H1 (cell line): ENCODE results near the gene ADRB2. TPM values are rescaled to one million over a fixed set of nuclear protein-coding genes. Genes with fewer than 3 reads are reported as not detected.

Experiments
- CTCF ChIA-PET: fragments of 300-600 bp; sonication (Branson Sonifier 250); formaldehyde crosslinking; loops from one replicate; lab custom pipeline; 2021; ENCODE audit not compliant: partially characterized antibody; lab: Charles Lee
- POLR2A ChIA-PET: fragments of 300-600 bp; sonication (Branson Sonifier 250); formaldehyde crosslinking; loops from one replicate; lab custom pipeline; 2021; ENCODE audit warnings: inconsistent platforms; ENCODE audit not compliant: partially characterized antibody; lab: Charles Lee
- DNase-seq, 2 experiments: peaks; one replicate each; pipeline versions ENCODE4 v3.0.0 to v3.0.0-alpha.2; 2010 to 2022; ENCODE audit warnings: low spot score in 2 of 2, low read depth in 1 of 2, mixed read lengths in 1 of 2
- FAIRE-seq: peaks from 2 replicates; lab custom pipeline; 2011; peaks lifted over from hg19 to GRCh38; lab: Jason Lieb, UNC
- H2AFZ ChIP-seq: 2 replicates; pipeline ENCODE4 v1.8.1; 2012; ENCODE audit warnings: low read length, inconsistent platforms
- H2AK5ac ChIP-seq: 2 replicates; pipeline ENCODE4 v1.6.1; 2013; ENCODE audit warnings: low read depth, low read length
- H2BK120ac ChIP-seq: replicated peaks from 2 replicates; pipeline ENCODE3; 2013; ENCODE audit warnings: low read depth, low read length, inconsistent platforms
- H2BK12ac ChIP-seq: 2 replicates; pipeline ENCODE4 v1.6.1; 2013; ENCODE audit warnings: low read depth, low read length
- H2BK15ac ChIP-seq: 2 replicates; pipeline ENCODE4 v1.6.1; 2013; ENCODE audit warnings: low read length
- H2BK20ac ChIP-seq: 2 replicates; pipeline ENCODE4 v1.6.1; 2013; ENCODE audit warnings: low read length
- H2BK5ac ChIP-seq: 2 replicates; pipeline ENCODE4 v1.6.1; 2013; ENCODE audit warnings: low read depth, low read length
- H3K14ac ChIP-seq: 2 replicates; pipeline ENCODE4 v1.6.1; 2013; ENCODE audit warnings: inconsistent platforms; ENCODE audit not compliant: insufficient read length
- H3K18ac ChIP-seq: 2 replicates; pipeline ENCODE4 v1.6.1; 2013; ENCODE audit warnings: low read length; ENCODE audit errors: extremely low read depth
- H3K23ac ChIP-seq: 2 replicates; pipeline ENCODE4 v1.6.1; 2013; ENCODE audit warnings: inconsistent platforms; ENCODE audit not compliant: insufficient read length
- H3K23me2 ChIP-seq: 2 replicates; pipeline ENCODE4 v1.6.1; 2013; ENCODE audit warnings: low read depth, low read length
- H3K27ac ChIP-seq: 2 replicates; pipeline ENCODE4 v1.6.1; 2011; ENCODE audit warnings: low read depth, low read length, inconsistent platforms
- H3K27me3 ChIP-seq, 4 experiments: replicated peaks in 1 of 4; 1 replicate in 1 of 4; 2 replicates in 3 of 4; pipeline versions ENCODE4 v1.6.1 to v1.8.1; 2011 to 2013; ENCODE audit warnings: low read length in 3 of 4, mild to moderate bottlenecking in 3 of 4, inconsistent platforms in 2 of 4, mixed read lengths in 2 of 4, moderate library complexity in 1 of 4; ENCODE audit not compliant: control insufficient read depth in 3 of 4, insufficient read depth in 3 of 4; ENCODE audit errors: extremely low read depth in 1 of 4
- H3K36me3 ChIP-seq, 4 experiments: 2 replicates each; pipeline versions ENCODE4 v1.6.1 to v1.8.1; 2011 to 2013; ENCODE audit warnings: mild to moderate bottlenecking in 4 of 4, low read length in 3 of 4, moderate library complexity in 2 of 4, control low read depth in 1 of 4, inconsistent platforms in 1 of 4; ENCODE audit not compliant: insufficient read depth in 4 of 4, control insufficient read depth in 2 of 4
- H3K4ac ChIP-seq: replicated peaks from 2 replicates; pipeline ENCODE3; 2013; ENCODE audit warnings: low read length, low read depth, mixed read lengths, inconsistent platforms; ENCODE audit not compliant: insufficient read length
- H3K4me1 ChIP-seq, 4 experiments: replicated peaks in 1 of 4; 1 replicate in 1 of 4; 2 replicates in 3 of 4; pipeline versions ENCODE4 v1.6.1 to v1.8.1; 2011 to 2013; ENCODE audit warnings: low read length in 3 of 4, inconsistent platforms in 2 of 4, mixed read lengths in 1 of 4; ENCODE audit not compliant: insufficient read depth in 4 of 4, control insufficient read depth in 3 of 4
- H3K4me2 ChIP-seq, 2 experiments: 2 replicates each; pipeline versions ENCODE4 v1.6.1 to v1.8.1; 2011 to 2013; ENCODE audit warnings: low read depth in 2 of 2, low read length in 2 of 2, control low read depth in 1 of 2, inconsistent platforms in 1 of 2, mild to moderate bottlenecking in 1 of 2; ENCODE audit not compliant: insufficient read depth in 1 of 2
- H3K4me3 ChIP-seq, 4 experiments: fragments of 200-600, 300-600 bp in 1 of 4; sonication (generic), shearing (Covaris generic), sonication (Bioruptor Twin) in 1 of 4; 2 replicates each; pipeline versions ENCODE4 v1.5.1 to v1.8.1; 2011 to 2016; ENCODE audit warnings: low read length in 4 of 4, low read depth in 3 of 4, control low read depth in 2 of 4, inconsistent platforms in 2 of 4, mild to moderate bottlenecking in 2 of 4, mixed read lengths in 1 of 4, moderate library complexity in 1 of 4; ENCODE audit not compliant: insufficient read depth in 2 of 4; ENCODE audit errors: extremely low read depth in 1 of 4
- H3K56ac ChIP-seq: replicated peaks from 2 replicates; pipeline ENCODE3; 2013; ENCODE audit warnings: low read depth, mild to moderate bottlenecking, mixed read lengths, low read length, inconsistent platforms; ENCODE audit not compliant: insufficient read length
- H3K79me1 ChIP-seq: 2 replicates; pipeline ENCODE4 v1.6.1; 2013; ENCODE audit warnings: low read depth, low read length, control low read depth
- H3K79me2 ChIP-seq, 2 experiments: 2 replicates each; pipeline versions ENCODE4 v1.6.1 to v1.8.1; 2012 to 2013; ENCODE audit warnings: low read length in 2 of 2, mild to moderate bottlenecking in 2 of 2, inconsistent platforms in 1 of 2; ENCODE audit not compliant: insufficient read depth in 2 of 2, control insufficient read depth in 1 of 2
- H3K9ac ChIP-seq, 4 experiments: replicated peaks in 1 of 4; 1 replicate in 1 of 4; 2 replicates in 3 of 4; pipeline versions ENCODE4 v1.6.1 to v1.8.1; 2011 to 2013; ENCODE audit warnings: low read depth in 3 of 4, low read length in 3 of 4, control low read depth in 2 of 4, mild to moderate bottlenecking in 2 of 4, moderate library complexity in 2 of 4, inconsistent platforms in 1 of 4; ENCODE audit errors: extremely low read depth in 1 of 4
- H3K9me3 ChIP-seq, 2 experiments: 2 replicates each; pipeline versions ENCODE4 v1.6.1 to v1.8.1; 2012 to 2013; ENCODE audit warnings: mild to moderate bottlenecking in 2 of 2, moderate library complexity in 2 of 2, control low read depth in 1 of 2, inconsistent platforms in 1 of 2, low read depth in 1 of 2, low read length in 1 of 2, mixed read lengths in 1 of 2; ENCODE audit not compliant: insufficient read depth in 2 of 2
- H4K20me1 ChIP-seq, 2 experiments: replicated peaks in 1 of 2; 2 replicates each; pipeline versions ENCODE3 to v1.8.1; 2011 to 2013; ENCODE audit warnings: inconsistent platforms in 2 of 2, low read length in 2 of 2, mild to moderate bottlenecking in 1 of 2; ENCODE audit not compliant: insufficient read depth in 2 of 2, control insufficient read depth in 1 of 2
- H4K5ac ChIP-seq: 2 replicates; pipeline ENCODE4 v1.6.1; 2013; ENCODE audit warnings: low read length, low read depth, mixed read lengths, inconsistent platforms; ENCODE audit not compliant: insufficient read length
- H4K8ac ChIP-seq: 2 replicates; pipeline ENCODE4 v1.8.0; 2013; ENCODE audit warnings: mild to moderate bottlenecking, moderate library complexity, low read length, inconsistent platforms; ENCODE audit not compliant: insufficient read depth; ENCODE audit errors: extremely low read depth
- H4K91ac ChIP-seq: replicated peaks from 2 replicates; pipeline ENCODE3; 2013; ENCODE audit warnings: low read length, mixed read lengths, inconsistent platforms; ENCODE audit not compliant: insufficient read length
- CEBPB ChIP-seq: IDR thresholded peaks from 2 replicates; pipeline ENCODE4 v1.6.1; 2012; ENCODE audit warnings: low read depth, low read length
- EGR1 ChIP-seq: IDR thresholded peaks from 2 replicates; pipeline ENCODE4 v1.6.1; 2011; ENCODE audit warnings: low read depth, low read length, borderline replicate concordance
- EP300 ChIP-seq, 2 experiments: IDR thresholded peaks; 1 replicate in 1 of 2; 2 replicates in 1 of 2; pipeline ENCODE4 v1.6.1; 2011 to 2012; ENCODE audit warnings: low read depth in 2 of 2, low read length in 2 of 2, mild to moderate bottlenecking in 2 of 2, borderline replicate concordance in 1 of 2, inconsistent platforms in 1 of 2, moderate library complexity in 1 of 2
- FOSL1 ChIP-seq: IDR thresholded peaks from 2 replicates; pipeline ENCODE4 v1.6.1; 2011; ENCODE audit warnings: mild to moderate bottlenecking, low read depth, low read length, moderate library complexity; ENCODE audit not compliant: insufficient read depth
- HDAC6 ChIP-seq: IDR thresholded peaks from one replicate; pipeline ENCODE4 v1.7.1; 2012; ENCODE audit warnings: low read depth, mild to moderate bottlenecking, inconsistent platforms, low read length, moderate library complexity
- KDM1A ChIP-seq: fragments of 200-600, 300-600 bp; sonication (generic); IDR thresholded peaks from 2 replicates; pipeline ENCODE4 v1.7.1; 2016; ENCODE audit warnings: mild to moderate bottlenecking, low read length, borderline replicate concordance
- KDM5A ChIP-seq: fragments of 200-600 bp; IDR thresholded peaks from 2 replicates; pipeline ENCODE4 v1.7.1; 2012; ENCODE audit warnings: mild to moderate bottlenecking, low read length, inconsistent platforms, mixed read lengths
- NRF1 ChIP-seq: IDR thresholded peaks from 2 replicates; pipeline ENCODE4 v1.6.1; 2011; ENCODE audit warnings: mild to moderate bottlenecking, low read depth, low read length, improper control_type of control experiment
- RAD21 ChIP-seq, 2 experiments: IDR thresholded peaks in 1 of 2; conservative IDR thresholded peaks in 1 of 2; 2 replicates each; pipeline ENCODE4 v1.6.1; 2011; ENCODE audit warnings: low read depth in 2 of 2, low read length in 2 of 2, improper control_type of control experiment in 1 of 2, inconsistent platforms in 1 of 2, mild to moderate bottlenecking in 1 of 2, moderate library complexity in 1 of 2
- RXRA ChIP-seq: IDR thresholded peaks from 2 replicates; pipeline ENCODE4 v1.6.1; 2011; ENCODE audit warnings: low read depth, mild to moderate bottlenecking, low read length, moderate library complexity; ENCODE audit not compliant: insufficient read depth
- SAP30 ChIP-seq: fragments of 300-600 bp; sonication (generic); IDR thresholded peaks from 2 replicates; pipeline ENCODE4 v1.7.1; 2012; ENCODE audit warnings: low read length, moderate library complexity, mild to moderate bottlenecking, inconsistent platforms; ENCODE audit not compliant: insufficient read depth, insufficient replicate concordance
- TBP ChIP-seq: IDR thresholded peaks from 2 replicates; pipeline ENCODE4 v1.6.1; 2011; ENCODE audit warnings: low read depth, low read length, improper control_type of control experiment
- TEAD4 ChIP-seq: IDR thresholded peaks from 2 replicates; pipeline ENCODE4 v1.6.1; 2012; ENCODE audit warnings: low read depth, low read length, inconsistent platforms, mixed read lengths
- WGBS, 2 experiments: shearing (Covaris generic) in 1 of 2; methylation state at CpG; one replicate each; pipeline versions ENCODE4 v1.1.6 to v1.1.7; 2013 to 2015; ENCODE audit warnings: low lambda C conversion rate in 2 of 2, mixed read lengths in 2 of 2, inconsistent platforms in 1 of 2, low coverage in 1 of 2, missing lambda C conversion rate in 1 of 2; ENCODE audit not compliant: insufficient replicate concordance in 2 of 2, insufficient coverage in 1 of 2, insufficient read length in 1 of 2; ENCODE audit errors: extremely low coverage in 1 of 2, missing lambda C conversion rate in 1 of 2; 5-methylcytosine and 5-hydroxymethylcytosine counted together
- polyA plus RNA-seq, 7 experiments: library from polyadenylated mRNA; depleted of rRNA in 3 of 7; stranded (reverse) in 5 of 7; unstranded in 2 of 7; fragments of >200 nt in 5 of 7; fragments of 200-250 nt in 2 of 7; gene quantifications; 1 replicate in 5 of 7; 2 replicates in 1 of 7; 4 replicates in 1 of 7; pipeline versions ENCODE4 v1.2.1 to v1.2.3, GENCODE V29; 2011 to 2013; ENCODE audit warnings: missing spikeins in 2 of 7, mixed read lengths in 2 of 7
- total RNA-seq: library from RNA; stranded (reverse); fragmentation: NEBNext Ultra II Directional; extraction: Animal tissue kit (Norgen Biotek cat#: 25700); gene quantifications from 2 replicates; pipeline ENCODE4 v1.2.1, GENCODE V29; 2021

Gene ADRB2
- total and polyA plus RNA-seq, 2 of the 8 experiments (the other 6 are each of a cell fraction or from before 2014, with no cell fraction given) = 0.65 to 0.77 TPM

- no peaks in the 10 kb centered on the region for H3K9me3 ChIP-seq
- WGBS, 2 experiments = 95% methylated on average over 2 of the region's 2 CpGs; no CpG with 5 or more reads in 1 of the 2 experiments
- TF ChIP-seq KDM5A = no peak
- TF ChIP-seq TBP = no peak
- no peak for TF ChIP-seq EGR1
- no peak for TF ChIP-seq RAD21 (IDR thresholded peaks at IDR 0.05 in 1 of 2, conservative IDR thresholded peaks at IDR 0.05 in 1 of 2; ENCODE audit: low read depth in 2 of 2, low read length in 2 of 2)
- TF ChIP-seq NRF1 = no peak
- TF ChIP-seq EP300 (IDR thresholded peaks at IDR 0.05; ENCODE audit: borderline replicate concordance in 1 of 2, low read depth in 2 of 2, low read length in 2 of 2) = no peak
- no peak for TF ChIP-seq KDM1A
- no peak for TF ChIP-seq RXRA
- TF ChIP-seq CEBPB = no peak
- no peak for TF ChIP-seq FOSL1
- TF ChIP-seq TEAD4 = no peak
- TF ChIP-seq SAP30 = no peak
- no peak for TF ChIP-seq HDAC6
- POLR2A ChIA-PET = no interaction called here
- H2BK5ac ChIP-seq = no peak overlapping the region
- H3K27ac ChIP-seq = no peak overlapping the region
- FAIRE-seq (no peak), DNase-seq (no peak)
- H3K36me3 ChIP-seq = no peaks in the 10 kb centered on the region
- CTCF ChIA-PET = interaction anchor here (1.8 kb wide), 1 partner anchor 101 kb away, joined by 7 read pairs; no protein-coding TSS in a partner anchor
- no peak overlapping the region for H2BK15ac ChIP-seq
- H2BK20ac ChIP-seq = no peak overlapping the region
- H4K91ac ChIP-seq = no peak overlapping the region
- no peak overlapping the region for H2BK120ac ChIP-seq
- H2AK5ac ChIP-seq = no peak overlapping the region
- H3K56ac ChIP-seq = no peak overlapping the region
- no peaks in the 10 kb centered on the region for H3K79me2 ChIP-seq
- H3K4ac ChIP-seq = no peak overlapping the region
- H4K20me1 ChIP-seq = no peaks in the 10 kb centered on the region
- H3K14ac ChIP-seq = no peak overlapping the region
- no peaks in the 10 kb centered on the region for H3K4me1 ChIP-seq
- no peak overlapping the region for H2AFZ ChIP-seq
- H4K8ac ChIP-seq = no peak overlapping the region
- H3K18ac ChIP-seq = no peak overlapping the region
- H3K4me3 ChIP-seq = no peak overlapping the region
- H3K4me2 ChIP-seq = no peak overlapping the region
- no peak overlapping the region for H2BK12ac ChIP-seq
- H3K9ac ChIP-seq = no peak overlapping the region
- no peaks in the 10 kb centered on the region for H3K27me3 ChIP-seq
- H4K5ac ChIP-seq = no peak overlapping the region
- no peaks in the 10 kb centered on the region for H3K23me2 ChIP-seq
- H3K23ac ChIP-seq = no peak overlapping the region
- no peaks in the 10 kb centered on the region for H3K79me1 ChIP-seq
Observed at GRCh38 chr5:148856009-148856367, 29.6 kb downstream of the ADRB2 start.
